DND-41 (cell line): Measurements from ENCODE around the gene ALDH1A2.
"Not testable (repeated sequence)": the region's sequence is repeated elsewhere in the genome, so short reads cannot be mapped to it uniquely, and the experiment has no call there.

Experiments used
- ATAC-seq: fragments of 200-7000 bp; cut with Tn5 transposase; 3 replicates; pipeline ENCODE4 v1.9.1; 2021; ENCODE audit warnings: low read depth; ENCODE audit not compliant: insufficient read depth
- DNase-seq: peaks from one replicate; pipeline ENCODE4 v3.0.0-alpha.2; 2020
- H2AFZ ChIP-seq: 2 replicates; pipeline ENCODE4 v1.6.0; 2012; ENCODE audit warnings: low read depth, low read length
- H3K27ac ChIP-seq: 2 replicates; pipeline ENCODE4 v1.5.1; 2012; ENCODE audit warnings: low read length, inconsistent platforms
- H3K27me3 ChIP-seq: fragments of 200-600 bp; sonication (generic); 2 replicates; pipeline ENCODE4 v1.6.0; 2012; ENCODE audit warnings: low read length, mild to moderate bottlenecking, inconsistent platforms; ENCODE audit not compliant: insufficient read depth, poor library complexity
- H3K36me3 ChIP-seq: 2 replicates; pipeline ENCODE4 v1.5.1; 2012; ENCODE audit warnings: low read length, inconsistent platforms; ENCODE audit not compliant: insufficient read depth
- H3K4me1 ChIP-seq: 2 replicates; pipeline ENCODE4 v1.5.1; 2012; ENCODE audit warnings: mild to moderate bottlenecking, low read length; ENCODE audit not compliant: insufficient read depth
- H3K4me2 ChIP-seq: 2 replicates; pipeline ENCODE4 v1.6.0; 2012; ENCODE audit warnings: mild to moderate bottlenecking, moderate library complexity, low read length, inconsistent platforms; ENCODE audit not compliant: insufficient read depth
- H3K4me3 ChIP-seq, 2 experiments: fragments of 200-600 bp in 1 of 2; shearing (Covaris generic) in 1 of 2; 2 replicates each; pipeline ENCODE4 v1.5.1; 2012 to 2016; ENCODE audit warnings: inconsistent platforms in 2 of 2, low read length in 2 of 2, mild to moderate bottlenecking in 2 of 2, low read depth in 1 of 2, moderate library complexity in 1 of 2
- H3K79me2 ChIP-seq: 2 replicates; pipeline ENCODE4 v1.6.0; 2012; ENCODE audit warnings: low read length, inconsistent platforms; ENCODE audit not compliant: insufficient read depth
- H3K9ac ChIP-seq: 2 replicates; pipeline ENCODE4 v1.6.0; 2012; ENCODE audit warnings: low read depth, mild to moderate bottlenecking, inconsistent platforms, low read length, moderate library complexity
- H3K9me3 ChIP-seq: 2 replicates; pipeline ENCODE4 v1.5.1; 2012; ENCODE audit warnings: low read length, moderate library complexity, mild to moderate bottlenecking, inconsistent platforms; ENCODE audit not compliant: insufficient read depth, severe bottlenecking
- H4K20me1 ChIP-seq: 2 replicates; pipeline ENCODE4 v1.6.0; 2012; ENCODE audit warnings: low read length; ENCODE audit not compliant: insufficient read depth
- CTCF ChIP-seq: IDR thresholded peaks from 2 replicates; pipeline ENCODE4 v1.5.1; 2012; ENCODE audit warnings: borderline replicate concordance, low read length, moderate library complexity, mild to moderate bottlenecking; ENCODE audit not compliant: poor library complexity, severe bottlenecking; ENCODE audit errors: extremely low read depth
- EZH2 ChIP-seq: IDR thresholded peaks from 3 replicates; pipeline ENCODE4 v1.6.1; 2012; ENCODE audit warnings: borderline replicate concordance, low read depth, mild to moderate bottlenecking, moderate library complexity, low read length, inconsistent platforms; ENCODE audit not compliant: severe bottlenecking

The ALDH1A2 gene

GRCh38 chr15:58081456-58081855 is 15.9 kb upstream of the ALDH1A2 start:
- H3K79me2 ChIP-seq, result no peaks in the 10 kb centered on the region
- no peak overlapping the region for H3K27ac ChIP-seq
- peaks cover 14% of the 10 kb centered on the region for H3K27me3 ChIP-seq
- no peak overlapping the region for H3K9ac ChIP-seq
- H3K9me3 ChIP-seq, result no peaks in the 10 kb centered on the region
- H3K4me1 ChIP-seq, result no peaks in the 10 kb centered on the region
- no peak overlapping the region for H3K4me3 ChIP-seq
- H2AFZ ChIP-seq, result no peak overlapping the region
- DNase-seq (no peak), ATAC-seq (no peak)
- H3K4me2 ChIP-seq, result no peak overlapping the region
- TF ChIP-seq CTCF, result no peak
- no peak for TF ChIP-seq EZH2
- H3K36me3 ChIP-seq, result no peaks in the 10 kb centered on the region
- no peaks in the 10 kb centered on the region for H4K20me1 ChIP-seq

DNA sequence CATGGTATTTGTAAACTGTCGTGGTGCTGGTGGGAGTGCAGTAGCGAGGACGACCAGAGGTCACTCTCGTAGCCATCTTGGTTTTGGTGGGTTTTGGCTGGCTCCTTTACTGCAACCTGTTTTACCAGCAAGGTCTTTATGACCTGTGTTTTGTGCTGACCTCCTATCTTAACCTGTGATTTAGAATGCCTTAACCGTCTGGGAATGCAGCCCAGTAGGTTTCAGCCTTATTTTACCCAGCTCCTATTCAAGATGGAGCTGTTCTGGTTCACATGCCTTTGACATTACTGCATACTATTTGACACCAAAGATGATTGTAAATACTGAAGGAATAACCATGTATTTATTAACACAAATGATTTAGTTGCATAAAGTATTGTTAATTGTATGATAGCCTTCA is 15.4 kb upstream of the ALDH1A2 start:
- H3K27me3 ChIP-seq, result peaks cover 17% of the 10 kb centered on the region
- H3K9me3 ChIP-seq, H3K79me2 ChIP-seq, H4K20me1 ChIP-seq, H3K9ac ChIP-seq, H2AFZ ChIP-seq, ATAC-seq, H3K27ac ChIP-seq, H3K4me2 ChIP-seq, H3K4me1 ChIP-seq, DNase-seq, H3K4me3 ChIP-seq, H3K36me3 ChIP-seq: not testable (repeated sequence)

GRCh38 chr15:58080398-58080797 is 14.9 kb upstream of the ALDH1A2 start:
- Histone ChIP-seq H3K4me2 (no peak overlapping the region), H3K9me3 (no peaks in the 10 kb centered on the region), H3K79me2 (no peaks in the 10 kb centered on the region), H2AFZ (no peak overlapping the region), H3K4me3 (no peak overlapping the region), H3K27ac (no peak overlapping the region), H3K9ac (no peak overlapping the region), H3K36me3 (no peaks in the 10 kb centered on the region), H3K27me3 (peaks cover 17% of the 10 kb centered on the region), H4K20me1 (no peaks in the 10 kb centered on the region), H3K4me1 (no peaks in the 10 kb centered on the region)
- TF ChIP-seq EZH2 (no peak), CTCF (no peak)
- no peak for ATAC-seq
- DNase-seq, result no peak

DNA sequence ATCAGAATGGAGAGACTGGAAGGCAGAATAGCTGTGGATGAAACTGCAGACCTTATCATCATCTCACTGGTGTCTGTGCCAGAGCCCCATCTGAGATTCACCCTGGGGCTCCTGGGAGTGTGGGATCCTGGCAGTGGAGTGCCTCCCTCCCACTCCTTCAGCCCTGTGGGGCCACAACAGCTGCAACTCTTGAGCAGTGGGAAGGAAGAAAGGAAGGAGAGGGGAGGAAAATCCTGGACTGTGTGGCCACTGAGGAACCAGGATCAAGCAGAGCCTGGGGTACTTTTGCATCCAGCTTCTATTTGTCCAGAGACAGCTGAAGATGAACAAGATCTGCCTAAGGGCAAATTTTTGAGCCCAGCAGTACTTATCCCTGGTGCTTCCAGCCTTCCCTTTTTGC is 13.1 kb upstream of the ALDH1A2 start:
- Histone ChIP-seq H3K4me3 (no peak overlapping the region), H3K27me3 (peaks cover 11% of the 10 kb centered on the region), H4K20me1 (no peaks in the 10 kb centered on the region), H3K79me2 (no peaks in the 10 kb centered on the region), H3K36me3 (no peaks in the 10 kb centered on the region), H2AFZ (no peak overlapping the region), H3K4me1 (no peaks in the 10 kb centered on the region), H3K9ac (no peak overlapping the region), H3K27ac (no peak overlapping the region), H3K4me2 (no peak overlapping the region), H3K9me3 (no peaks in the 10 kb centered on the region)
- TF ChIP-seq EZH2, result no peak
- no peak for TF ChIP-seq CTCF
- DNase-seq (no peak), ATAC-seq (no peak)
